DOHH2 (cell line): Measurements from ENCODE around the gene ABCD1.

Experiments
- H3F3A ChIP-seq: fragments of 200-600 bp; sonication (generic), shearing (Covaris generic); 2 replicates; pipeline ENCODE4 v1.6.0; 2016; ENCODE audit warnings: antibody characterized with exemption, mild to moderate bottlenecking; ENCODE audit not compliant: control insufficient read depth, insufficient read depth
- H3K27ac ChIP-seq: fragments of 200-600 bp; sonication (generic); 2 replicates; pipeline ENCODE4 v1.5.1; 2014; ENCODE audit warnings: low read depth, mild to moderate bottlenecking, low read length, moderate library complexity
- H3K27me3 ChIP-seq: fragments of 200-600 bp; sonication (generic); 2 replicates; pipeline ENCODE4 v1.6.1; 2014; ENCODE audit warnings: mild to moderate bottlenecking, low read length, mixed read lengths; ENCODE audit not compliant: control insufficient read depth
- H3K36me3 ChIP-seq: fragments of 200-600 bp; sonication (generic); 2 replicates; pipeline ENCODE4 v1.6.1; 2014; ENCODE audit warnings: mild to moderate bottlenecking, low read length, moderate library complexity, mixed read lengths; ENCODE audit not compliant: control insufficient read depth
- H3K4me1 ChIP-seq: fragments of 200-600 bp; sonication (generic); 2 replicates; pipeline ENCODE4 v1.6.1; 2014; ENCODE audit warnings: mild to moderate bottlenecking, low read length, mixed read lengths; ENCODE audit not compliant: control insufficient read depth
- H3K4me2 ChIP-seq: fragments of 200-600 bp; sonication (generic); 2 replicates; pipeline ENCODE4 v1.6.0; 2014; ENCODE audit warnings: mild to moderate bottlenecking, low read length, moderate library complexity
- H3K4me3 ChIP-seq: fragments of 200-600 bp; sonication (generic); 2 replicates; pipeline ENCODE4 v1.5.1; 2014; ENCODE audit warnings: mild to moderate bottlenecking, low read length, mixed read lengths
- H3K79me2 ChIP-seq: fragments of 200-600 bp; sonication (generic); 2 replicates; pipeline ENCODE4 v1.6.1; 2014; ENCODE audit warnings: mild to moderate bottlenecking, low read length, mixed read lengths; ENCODE audit not compliant: control insufficient read depth
- H3K9me2 ChIP-seq: fragments of 200-600 bp; sonication (generic); replicated peaks from 2 replicates; pipeline ENCODE4 v1.6.1; 2014; ENCODE audit warnings: mild to moderate bottlenecking, low read length, mixed read lengths; ENCODE audit not compliant: control insufficient read depth
- H3K9me3 ChIP-seq: fragments of 200-600 bp; sonication (generic); 2 replicates; pipeline ENCODE4 v1.6.1; 2014; ENCODE audit warnings: antibody characterized with exemption, low read length, mixed read lengths; ENCODE audit not compliant: control insufficient read depth, insufficient read depth
- H4K20me1 ChIP-seq: fragments of 200-600 bp; sonication (generic); 2 replicates; pipeline ENCODE4 v1.6.0; 2014; ENCODE audit warnings: low read depth, mild to moderate bottlenecking, antibody characterized with exemption, low read length, moderate library complexity; ENCODE audit not compliant: control insufficient read depth, insufficient read depth
- EZH2phosphoT487 ChIP-seq: fragments of 200-600 bp; sonication (generic); IDR thresholded peaks from 2 replicates; pipeline ENCODE4 v1.6.1; 2017; ENCODE audit warnings: borderline replicate concordance, mild to moderate bottlenecking, antibody characterized with exemption, low read length, moderate library complexity, mixed read lengths
- TF ChIP-seq, protein P1 (sequence below): fragments of 200-600 bp; sonication (generic); IDR thresholded peaks from one replicate; pipeline ENCODE4 v1.5.1; 2014; ENCODE audit warnings: antibody characterized with exemption, mild to moderate bottlenecking, low read depth, low read length; ENCODE audit not compliant: poor library complexity, severe bottlenecking

The ABCD1 gene

DNA sequence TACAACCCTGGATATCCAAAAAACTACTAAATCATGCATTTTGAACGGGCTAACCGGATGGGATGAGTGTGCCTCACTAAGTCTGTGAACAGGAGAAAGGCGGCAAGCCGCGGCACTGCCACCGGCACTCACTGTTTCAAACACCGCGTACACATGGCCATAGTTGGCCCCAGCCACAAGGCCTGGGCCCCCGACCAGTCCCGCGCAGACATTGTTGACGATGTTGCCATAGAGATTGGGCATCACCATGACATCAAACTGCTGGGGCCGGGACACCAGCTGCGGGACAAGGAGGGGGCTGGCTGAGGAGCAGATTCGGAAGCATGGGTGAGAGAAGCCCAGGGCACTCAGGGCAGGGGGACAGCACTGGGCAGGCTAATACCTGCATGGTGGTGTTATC is 62.0 kb downstream of the ABCD1 start:
- no peaks in the 10 kb centered on the region for H3K9me3 ChIP-seq
- no peak overlapping the region for H3K4me2 ChIP-seq
- no peak overlapping the region for H3K27ac ChIP-seq
- H3F3A ChIP-seq = no peaks in the 10 kb centered on the region
- no peaks in the 10 kb centered on the region for H3K27me3 ChIP-seq
- H4K20me1 ChIP-seq = no peaks in the 10 kb centered on the region
- H3K9me2 ChIP-seq = no peaks in the 10 kb centered on the region
- TF ChIP-seq, protein P1, sequence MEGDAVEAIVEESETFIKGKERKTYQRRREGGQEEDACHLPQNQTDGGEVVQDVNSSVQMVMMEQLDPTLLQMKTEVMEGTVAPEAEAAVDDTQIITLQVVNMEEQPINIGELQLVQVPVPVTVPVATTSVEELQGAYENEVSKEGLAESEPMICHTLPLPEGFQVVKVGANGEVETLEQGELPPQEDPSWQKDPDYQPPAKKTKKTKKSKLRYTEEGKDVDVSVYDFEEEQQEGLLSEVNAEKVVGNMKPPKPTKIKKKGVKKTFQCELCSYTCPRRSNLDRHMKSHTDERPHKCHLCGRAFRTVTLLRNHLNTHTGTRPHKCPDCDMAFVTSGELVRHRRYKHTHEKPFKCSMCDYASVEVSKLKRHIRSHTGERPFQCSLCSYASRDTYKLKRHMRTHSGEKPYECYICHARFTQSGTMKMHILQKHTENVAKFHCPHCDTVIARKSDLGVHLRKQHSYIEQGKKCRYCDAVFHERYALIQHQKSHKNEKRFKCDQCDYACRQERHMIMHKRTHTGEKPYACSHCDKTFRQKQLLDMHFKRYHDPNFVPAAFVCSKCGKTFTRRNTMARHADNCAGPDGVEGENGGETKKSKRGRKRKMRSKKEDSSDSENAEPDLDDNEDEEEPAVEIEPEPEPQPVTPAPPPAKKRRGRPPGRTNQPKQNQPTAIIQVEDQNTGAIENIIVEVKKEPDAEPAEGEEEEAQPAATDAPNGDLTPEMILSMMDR = no peak
- no peak for TF ChIP-seq EZH2phosphoT487
- no peak overlapping the region for H3K4me3 ChIP-seq
- H3K4me1 ChIP-seq = no peaks in the 10 kb centered on the region
- no peaks in the 10 kb centered on the region; the same call in 1 of the 2 replicates for H3K36me3 ChIP-seq
- H3K79me2 ChIP-seq = peaks cover 10% of the 10 kb centered on the region

DNA sequence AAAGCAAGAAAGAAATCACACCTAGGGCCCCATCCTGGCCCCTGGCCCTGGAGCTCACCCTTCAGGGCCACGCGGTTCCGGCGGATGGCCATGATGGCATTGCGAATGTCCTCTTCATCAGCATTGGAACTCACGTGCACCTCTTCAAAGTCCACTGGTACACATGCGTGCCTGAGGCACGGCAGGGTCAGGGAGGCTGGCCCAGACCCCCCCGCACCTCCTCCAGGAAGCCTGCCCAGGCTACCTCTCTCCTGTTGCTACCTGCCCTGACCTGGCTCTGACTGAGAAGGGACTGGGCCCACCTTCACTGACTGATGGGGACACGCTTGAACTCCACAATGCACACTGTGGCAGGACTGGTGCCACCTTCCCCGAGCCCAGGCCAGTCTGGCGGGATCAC is 65.0 kb downstream of the ABCD1 start:
- H3K27me3 ChIP-seq = no peaks in the 10 kb centered on the region
- no peak overlapping the region for H3K4me3 ChIP-seq
- H3K4me1 ChIP-seq = peaks cover 10% of the 10 kb centered on the region
- peaks cover 3% of the 10 kb centered on the region for H3K36me3 ChIP-seq
- H3K27ac ChIP-seq = no peak overlapping the region
- no peak overlapping the region for H3K4me2 ChIP-seq
- H4K20me1 ChIP-seq = no peaks in the 10 kb centered on the region
- H3F3A ChIP-seq = no peaks in the 10 kb centered on the region
- no peaks in the 10 kb centered on the region for H3K9me2 ChIP-seq
- TF ChIP-seq EZH2phosphoT487 = no peak
- TF ChIP-seq, protein P1 = no peak
- H3K9me3 ChIP-seq = no peaks in the 10 kb centered on the region
- peaks cover 34% of the 10 kb centered on the region for H3K79me2 ChIP-seq

DNA sequence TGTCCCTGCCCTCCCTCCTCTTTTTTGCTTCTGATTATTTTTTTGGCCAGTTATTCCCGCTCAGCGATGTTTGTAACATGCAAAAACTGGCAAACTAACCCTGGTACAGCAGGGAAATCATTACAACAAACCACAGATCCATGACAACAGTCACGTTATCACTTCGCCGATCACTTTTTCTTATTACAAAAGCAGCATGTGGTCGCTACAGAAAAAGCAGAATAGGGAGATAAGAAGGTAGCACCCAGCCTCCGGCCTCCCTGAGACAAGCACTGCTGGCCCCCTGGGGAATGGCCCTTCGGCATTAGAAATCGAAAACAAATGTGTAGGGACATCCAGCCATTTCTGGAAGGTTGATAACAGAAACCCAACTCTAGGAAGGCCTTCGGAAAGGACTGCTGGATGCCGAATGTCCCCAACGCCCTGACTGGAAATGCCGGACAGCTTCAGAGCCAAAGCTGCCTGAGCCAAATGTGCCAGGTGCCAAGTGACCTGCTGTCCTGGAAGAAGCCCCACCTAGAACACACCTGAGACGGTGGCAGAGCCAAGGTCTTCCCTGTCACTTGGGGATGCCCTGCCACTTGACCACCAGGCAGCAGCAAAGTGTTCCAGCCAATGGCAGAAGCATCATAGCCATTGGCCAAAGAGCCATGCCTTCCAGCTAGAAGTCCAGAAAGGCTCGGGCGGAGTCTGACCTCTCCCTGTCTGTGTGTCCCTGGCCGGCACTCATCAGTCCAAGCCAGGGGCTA is 66.6 kb downstream of the ABCD1 start:
- Histone ChIP-seq H3K79me2 (peaks cover 50% of the 10 kb centered on the region), H3K27ac (no peak overlapping the region), H3K4me3 (no peak overlapping the region), H4K20me1 (no peaks in the 10 kb centered on the region), H3F3A (no peaks in the 10 kb centered on the region), H3K9me2 (no peaks in the 10 kb centered on the region), H3K4me2 (no peak overlapping the region), H3K36me3 (peaks cover 7% of the 10 kb centered on the region), H3K9me3 (no peaks in the 10 kb centered on the region), H3K27me3 (no peaks in the 10 kb centered on the region), H3K4me1 (peaks cover 20% of the 10 kb centered on the region)
- TF ChIP-seq, protein P1 = no peak
- no peak for TF ChIP-seq EZH2phosphoT487
